Upper lobe of right lung (tissue), 1 donor: ENCODE results near the gene WDR37. TPM values are rescaled to one million over a fixed set of nuclear protein-coding genes. Genes with fewer than 3 reads are reported as not detected.

Source experiments
- ATAC-seq: fragments of 200-7000 bp; cut with Tn5 transposase; one replicate; pipeline ENCODE4 v1.9.1; 2020; ENCODE audit warnings: mild to moderate bottlenecking, moderate library complexity
- DNase-seq: peaks from one replicate; pipeline ENCODE4 v3.0.0-alpha.2; 2020
- H3K27ac ChIP-seq: fragments of 200-600 bp; one replicate; pipeline ENCODE4 v1.8.0; 2022
- H3K27me3 ChIP-seq: fragments of 200-600 bp; one replicate; pipeline ENCODE4 v1.8.0; 2022; ENCODE audit warnings: mild to moderate bottlenecking
- H3K36me3 ChIP-seq: fragments of 200-600 bp; one replicate; pipeline ENCODE4 v1.8.0; 2022
- H3K4me1 ChIP-seq: fragments of 200-600 bp; one replicate; pipeline ENCODE4 v1.8.0; 2022
- H3K4me3 ChIP-seq: fragments of 200-600 bp; one replicate; pipeline ENCODE4 v1.8.0; 2022; ENCODE audit warnings: mild to moderate bottlenecking
- H3K9me3 ChIP-seq: fragments of 200-600 bp; one replicate; pipeline ENCODE4 v1.8.0; 2022
- CTCF ChIP-seq: fragments of 200-600 bp; IDR thresholded peaks from one replicate; pipeline ENCODE4 v1.8.0; 2022; ENCODE audit warnings: antibody characterized with exemption
- intact Hi-C: fragments of 100-400 bp; cut with DNase I; formaldehyde crosslinking; loops from one replicate; pipeline ENCODE4 v1.11.0; 2022
- total RNA-seq: library from RNA; stranded (reverse); fragmentation: NEBNext Ultra II Directional; extraction: Animal tissue kit (Norgen Biotek cat#: 25700); gene quantifications from one replicate; pipeline ENCODE4 v1.2.1, GENCODE V29; 2021
- donor health status: DM: no; HTN: yes; CAD: no; lungs with severe emphysema.

Gene WDR37
- total RNA-seq, 1 donor from 2014 or later: 19.9 TPM

GRCh38 chr10:1078668-1079067, 22.5 kb downstream of the WDR37 start:
- intact Hi-C loops: no loop called here
- Histone ChIP-seq H3K4me1 (no peaks in the 10 kb centered on the region), H3K27ac (no peak overlapping the region), H3K9me3 (no peaks in the 10 kb centered on the region), H3K4me3 (no peak overlapping the region), H3K36me3 (peaks cover 73% of the 10 kb centered on the region), H3K27me3 (no peaks in the 10 kb centered on the region)
- DNase-seq (no peak), ATAC-seq (no peak)
- TF ChIP-seq CTCF: no peak

- no peak for ATAC-seq
- intact Hi-C loops: no loop called here
- peaks cover 96% of the 10 kb centered on the region for H3K36me3 ChIP-seq
- no peak for DNase-seq
- H3K4me3 ChIP-seq: no peak overlapping the region
- H3K4me1 ChIP-seq: no peaks in the 10 kb centered on the region
- H3K9me3 ChIP-seq: no peaks in the 10 kb centered on the region
- no peak for TF ChIP-seq CTCF
- H3K27ac ChIP-seq: no peak overlapping the region
- no peaks in the 10 kb centered on the region for H3K27me3 ChIP-seq
Measured at GRCh38 chr10:1083581-1083980, 27.4 kb downstream of the WDR37 start.

GRCh38 chr10:1084011-1084950, 28.1 kb downstream of the WDR37 start:
- ATAC-seq: no peak
- H3K27ac ChIP-seq: no peak overlapping the region
- H3K9me3 ChIP-seq: no peaks in the 10 kb centered on the region
- H3K27me3 ChIP-seq: no peaks in the 10 kb centered on the region
- H3K4me3 ChIP-seq: no peak overlapping the region
- no peak for DNase-seq
- H3K36me3 ChIP-seq: peaks cover 96% of the 10 kb centered on the region
- intact Hi-C loops: no loop called here
- TF ChIP-seq CTCF: no peak
- no peaks in the 10 kb centered on the region for H3K4me1 ChIP-seq

- Histone ChIP-seq H3K4me3 (no peak overlapping the region), H3K9me3 (no peaks in the 10 kb centered on the region), H3K4me1 (no peaks in the 10 kb centered on the region), H3K36me3 (peaks cover 96% of the 10 kb centered on the region), H3K27ac (no peak overlapping the region), H3K27me3 (no peaks in the 10 kb centered on the region)
- DNase-seq (no peak), ATAC-seq (no peak)
- intact Hi-C loops: no loop called here
- no peak for TF ChIP-seq CTCF
Measured at GRCh38 chr10:1085258-1085657, 29.1 kb downstream of the WDR37 start.

GRCh38 chr10:1086787-1087186, 30.6 kb downstream of the WDR37 start:
- TF ChIP-seq CTCF: no peak
- no peaks in the 10 kb centered on the region for H3K9me3 ChIP-seq
- DNase-seq (no peak), ATAC-seq (no peak)
- no peaks in the 10 kb centered on the region for H3K27me3 ChIP-seq
- intact Hi-C loops: no loop called here
- H3K4me1 ChIP-seq: no peaks in the 10 kb centered on the region
- peaks cover 94% of the 10 kb centered on the region for H3K36me3 ChIP-seq
- no peak overlapping the region for H3K4me3 ChIP-seq
- H3K27ac ChIP-seq: no peak overlapping the region
